ENCODE measurements around the gene AZIN2.
"Not testable (repeated sequence)": the region's sequence is repeated elsewhere in the genome, so short reads cannot be mapped to it uniquely, and the experiment has no call there.

The AZIN2 gene

GRCh38 chr1:33056426-33056825 is 24.5 kb upstream of the AZIN2 start:
- DNase-seq (ENCODE audit: low read depth in 2 of 2, low spot score in 1 of 2), result no peak

GRCh38 chr1:33057095-33057494 is 23.9 kb upstream of the AZIN2 start:
- no peak for DNase-seq (ENCODE audit: low read depth in 2 of 2, low spot score in 1 of 2)

- no peak for DNase-seq (ENCODE audit: low read depth in 2 of 2, low spot score in 1 of 2)
Observed at GRCh38 chr1:33060579-33061083, 20.3 kb upstream of the AZIN2 start.

GRCh38 chr1:33061834-33062233 is 19.1 kb upstream of the AZIN2 start:
- DNase-seq (ENCODE audit: low read depth in 2 of 2, low spot score in 1 of 2), result no peak

- not testable (repeated sequence) for DNase-seq (ENCODE audit: low read depth in 2 of 2, low spot score in 1 of 2)
Observed at GRCh38 chr1:33064284-33064683, 16.7 kb upstream of the AZIN2 start.

- DNase-seq (ENCODE audit: low read depth in 2 of 2, low spot score in 1 of 2), result no peak
Observed at GRCh38 chr1:33065301-33065700, 15.7 kb upstream of the AZIN2 start.

GRCh38 chr1:33066477-33066876 is 14.5 kb upstream of the AZIN2 start:
- DNase-seq (ENCODE audit: low read depth in 2 of 2, low spot score in 1 of 2), result not testable (repeated sequence)

GRCh38 chr1:33068108-33068507 is 12.8 kb upstream of the AZIN2 start:
- DNase-seq (ENCODE audit: low read depth in 2 of 2, low spot score in 1 of 2), result not testable (repeated sequence)

- DNase-seq (ENCODE audit: low read depth in 2 of 2, low spot score in 1 of 2), result no peak
Observed at GRCh38 chr1:33070628-33071027, 10.3 kb upstream of the AZIN2 start.

- DNase-seq (ENCODE audit: low read depth in 2 of 2, low spot score in 1 of 2), result no peak
Observed at GRCh38 chr1:33072707-33073106, 8.2 kb upstream of the AZIN2 start.

- DNase-seq (ENCODE audit: low read depth in 2 of 2, low spot score in 1 of 2), result no peak
Observed at GRCh38 chr1:33074193-33074945, 6.6 kb upstream of the AZIN2 start.

- DNase-seq (ENCODE audit: low read depth in 2 of 2, low spot score in 1 of 2), result no peak
Observed at GRCh38 chr1:33078030-33078591, 2.8 kb upstream of the AZIN2 start.

- DNase-seq (ENCODE audit: low read depth in 2 of 2, low spot score in 1 of 2), result no peak
Observed at GRCh38 chr1:33080373-33080772, 580 bp upstream of the AZIN2 start.

GRCh38 chr1:33081554-33082305 is 777 bp downstream of the AZIN2 start:
- no peak for DNase-seq (ENCODE audit: low read depth in 2 of 2, low spot score in 1 of 2)

- DNase-seq (ENCODE audit: low read depth in 2 of 2, low spot score in 1 of 2), result no peak
Observed at GRCh38 chr1:33082575-33083108, 1.7 kb downstream of the AZIN2 start.

GRCh38 chr1:33085332-33085731 is 4.4 kb downstream of the AZIN2 start:
- DNase-seq (ENCODE audit: low read depth in 2 of 2, low spot score in 1 of 2), result no peak

GRCh38 chr1:33086384-33086850 is 5.5 kb downstream of the AZIN2 start:
- no peak for DNase-seq (ENCODE audit: low read depth in 2 of 2, low spot score in 1 of 2)

- DNase-seq (ENCODE audit: low read depth in 2 of 2, low spot score in 1 of 2), result no peak
Observed at GRCh38 chr1:33087677-33088076, 6.7 kb downstream of the AZIN2 start.

GRCh38 chr1:33088119-33088906 is 7.4 kb downstream of the AZIN2 start:
- no peak for DNase-seq (ENCODE audit: low read depth in 2 of 2, low spot score in 1 of 2)

- no peak for DNase-seq (ENCODE audit: low read depth in 2 of 2, low spot score in 1 of 2)
Observed at GRCh38 chr1:33089457-33089856, 8.5 kb downstream of the AZIN2 start.

GRCh38 chr1:33092438-33092837 is 11.5 kb downstream of the AZIN2 start:
- DNase-seq (ENCODE audit: low read depth in 2 of 2, low spot score in 1 of 2), result no peak

All from stimulated activated CD8-positive, alpha-beta memory T cell treated with anti-CD3 and anti-CD28 coated beads, Interleukin-4, amount 100 ng/mL, for 1 hour (primary cell).